GM21717 (cell line): ENCODE measurements around the gene BIRC3.
"Not testable (repeated sequence)": the region's sequence is repeated elsewhere in the genome, so short reads cannot be mapped to it uniquely, and the experiment has no call there.

Source experiments
- ATAC-seq: cut with Tn5 transposase; IDR thresholded peaks from one replicate; pipeline ENCODE4 v1.9.1; 2021; ENCODE audit warnings: mild to moderate bottlenecking, moderate library complexity; ENCODE audit not compliant: unreplicated experiment

Gene BIRC3

GRCh38 chr11:102320679-102321078 lies 3.4 kb downstream of the BIRC3 start:
- ATAC-seq: no peak

GRCh38 chr11:102322560-102322959 lies 5.3 kb downstream of the BIRC3 start:
- no peak for ATAC-seq

GRCh38 chr11:102323542-102324251 lies 6.4 kb downstream of the BIRC3 start:
- no peak for ATAC-seq

GRCh38 chr11:102325088-102325487 lies 7.8 kb downstream of the BIRC3 start:
- ATAC-seq: no peak

- no peak for ATAC-seq
These were observed 11.5 kb downstream of the BIRC3 start for GRCh38 chr11:102328748-102329147.

- ATAC-seq: no peak
These were observed 12.9 kb downstream of the BIRC3 start for GRCh38 chr11:102330231-102330630.

- no peak for ATAC-seq
These were observed 14.1 kb downstream of the BIRC3 start for GRCh38 chr11:102331341-102331740.

- no peak for ATAC-seq
These were observed 15.3 kb downstream of the BIRC3 start for GRCh38 chr11:102332611-102332994.

GRCh38 chr11:102338479-102339010 lies 21.3 kb downstream of the BIRC3 start:
- no peak for ATAC-seq

- ATAC-seq: not testable (repeated sequence)
These were observed 24.0 kb downstream of the BIRC3 start for GRCh38 chr11:102341311-102341710.

- peak; percentile 36 for ATAC-seq
These were observed 24.6 kb downstream of the BIRC3 start for GRCh38 chr11:102341844-102342318.

GRCh38 chr11:102343809-102344208 lies 26.5 kb downstream of the BIRC3 start:
- ATAC-seq: no peak

GRCh38 chr11:102345904-102346303 lies 28.6 kb downstream of the BIRC3 start:
- peak; percentile 27 for ATAC-seq

GRCh38 chr11:102346456-102346747 lies 29.1 kb downstream of the BIRC3 start:
- no peak for ATAC-seq

- peak; percentile 72 for ATAC-seq
These were observed 29.6 kb downstream of the BIRC3 start, which contains the start of gene BIRC2 for GRCh38 chr11:102346748-102347461. Gene BIRC2 (plus strand): TSS chr11:102347214. CDS start chr11:102349855, 2,641 bp downstream.

- peak; percentile 16 for ATAC-seq
These were observed 30.4 kb downstream of the BIRC3 start for GRCh38 chr11:102347462-102348370.

GRCh38 chr11:102357116-102357515 lies 39.8 kb downstream of the BIRC3 start:
- no peak for ATAC-seq

GRCh38 chr11:102359372-102359771 lies 42.1 kb downstream of the BIRC3 start:
- no peak for ATAC-seq

- ATAC-seq: no peak
These were observed 43.4 kb downstream of the BIRC3 start for GRCh38 chr11:102360681-102361080.

- ATAC-seq: peak; percentile 73
These were observed 44.1 kb downstream of the BIRC3 start for GRCh38 chr11:102361086-102362031.
